Neutrophil (primary cell): ENCODE data around the gene DUSP7.

ENCODE experiments used
- H3K27ac ChIP-seq: fragments of 200-600 bp; sonication (generic); 2 replicates; pipeline ENCODE4 v1.5.1; 2016; ENCODE audit warnings: mild to moderate bottlenecking, moderate library complexity
- H3K27me3 ChIP-seq: fragments of 200-600 bp; sonication (generic); 2 replicates; pipeline ENCODE4 v1.6.0; 2016; ENCODE audit warnings: mild to moderate bottlenecking
- H3K36me3 ChIP-seq: fragments of 200-600 bp; sonication (generic); 2 replicates; pipeline ENCODE4 v1.5.1; 2017
- H3K4me1 ChIP-seq, 2 experiments: fragments of 200-600 bp in 1 of 2; sonication (generic) in 1 of 2; 1 replicate in 1 of 2; 2 replicates in 1 of 2; pipeline versions ENCODE4 v1.5.1 to v1.6.1; 2013 to 2016; ENCODE audit warnings: low read depth in 1 of 2, low read length in 1 of 2, mild to moderate bottlenecking in 1 of 2, moderate library complexity in 1 of 2; ENCODE audit not compliant: control insufficient read depth in 1 of 2, insufficient read depth in 1 of 2
- H3K4me3 ChIP-seq, 2 experiments: fragments of 200-600 bp in 1 of 2; sonication (generic) in 1 of 2; 1 replicate in 1 of 2; 2 replicates in 1 of 2; pipeline ENCODE4 v1.5.1; 2013 to 2016; ENCODE audit warnings: low read depth in 1 of 2, low read length in 1 of 2, mild to moderate bottlenecking in 1 of 2, moderate library complexity in 1 of 2
- H3K9me3 ChIP-seq: fragments of 200-600 bp; sonication (generic); 2 replicates; pipeline ENCODE4 v1.5.1; 2016
- CTCF ChIP-seq: fragments of 200-600 bp; sonication (generic); IDR thresholded peaks from 2 replicates; pipeline ENCODE4 v1.5.1; 2016; ENCODE audit warnings: antibody characterized with exemption

Gene DUSP7

GRCh38 chr3:52068055-52068571, 11.7 kb upstream of the DUSP7 start:
- Histone ChIP-seq H3K4me1 (peaks cover 19% of the 10 kb centered on the region in 2 experiments), H3K27me3 (no peaks in the 10 kb centered on the region), H3K4me3 (no peak overlapping the region), H3K27ac (no peak overlapping the region), H3K36me3 (peaks cover under 1% of the 10 kb centered on the region), H3K9me3 (no peaks in the 10 kb centered on the region)
- TF ChIP-seq CTCF = no peak

GRCh38 chr3:52067526-52067925, 11.2 kb upstream of the DUSP7 start:
- peaks cover 19% of the 10 kb centered on the region in 2 experiments for H3K4me1 ChIP-seq
- H3K9me3 ChIP-seq = no peaks in the 10 kb centered on the region
- no peak overlapping the region for H3K27ac ChIP-seq
- no peaks in the 10 kb centered on the region for H3K27me3 ChIP-seq
- no peaks in the 10 kb centered on the region for H3K36me3 ChIP-seq
- H3K4me3 ChIP-seq = no peak overlapping the region
- TF ChIP-seq CTCF = no peak

GRCh38 chr3:52067046-52067445, 10.7 kb upstream of the DUSP7 start:
- TF ChIP-seq CTCF = no peak
- Histone ChIP-seq H3K27ac (no peak overlapping the region), H3K4me1 (peaks cover 19% of the 10 kb centered on the region in 2 experiments), H3K36me3 (no peaks in the 10 kb centered on the region), H3K27me3 (no peaks in the 10 kb centered on the region), H3K4me3 (no peak overlapping the region), H3K9me3 (no peaks in the 10 kb centered on the region)

GRCh38 chr3:52065264-52065756, 8.9 kb upstream of the DUSP7 start:
- Histone ChIP-seq H3K27ac (no peak overlapping the region), H3K36me3 (no peaks in the 10 kb centered on the region), H3K4me3 (no peak overlapping the region), H3K9me3 (no peaks in the 10 kb centered on the region), H3K4me1 (peaks cover 4 to 5% of the 10 kb centered on the region in 2 experiments), H3K27me3 (no peaks in the 10 kb centered on the region)
- TF ChIP-seq CTCF = no peak

- Histone ChIP-seq H3K4me1 (no peaks in the 10 kb centered on the region), H3K4me3 (no peak overlapping the region), H3K9me3 (no peaks in the 10 kb centered on the region), H3K27ac (no peak overlapping the region), H3K27me3 (no peaks in the 10 kb centered on the region), H3K36me3 (no peaks in the 10 kb centered on the region)
- TF ChIP-seq CTCF = no peak
Observed at GRCh38 chr3:52064561-52064960, 8.2 kb upstream of the DUSP7 start.
